GM15510 (cell line): ENCODE data around the gene LILRA5.

Source experiments
- POLR2A ChIP-seq: IDR thresholded peaks from 3 replicates; pipeline ENCODE4 v1.6.1; 2011; ENCODE audit warnings: borderline replicate concordance; ENCODE audit not compliant: insufficient read length; ENCODE audit errors: extremely low read depth

LILRA5 gene

DNA sequence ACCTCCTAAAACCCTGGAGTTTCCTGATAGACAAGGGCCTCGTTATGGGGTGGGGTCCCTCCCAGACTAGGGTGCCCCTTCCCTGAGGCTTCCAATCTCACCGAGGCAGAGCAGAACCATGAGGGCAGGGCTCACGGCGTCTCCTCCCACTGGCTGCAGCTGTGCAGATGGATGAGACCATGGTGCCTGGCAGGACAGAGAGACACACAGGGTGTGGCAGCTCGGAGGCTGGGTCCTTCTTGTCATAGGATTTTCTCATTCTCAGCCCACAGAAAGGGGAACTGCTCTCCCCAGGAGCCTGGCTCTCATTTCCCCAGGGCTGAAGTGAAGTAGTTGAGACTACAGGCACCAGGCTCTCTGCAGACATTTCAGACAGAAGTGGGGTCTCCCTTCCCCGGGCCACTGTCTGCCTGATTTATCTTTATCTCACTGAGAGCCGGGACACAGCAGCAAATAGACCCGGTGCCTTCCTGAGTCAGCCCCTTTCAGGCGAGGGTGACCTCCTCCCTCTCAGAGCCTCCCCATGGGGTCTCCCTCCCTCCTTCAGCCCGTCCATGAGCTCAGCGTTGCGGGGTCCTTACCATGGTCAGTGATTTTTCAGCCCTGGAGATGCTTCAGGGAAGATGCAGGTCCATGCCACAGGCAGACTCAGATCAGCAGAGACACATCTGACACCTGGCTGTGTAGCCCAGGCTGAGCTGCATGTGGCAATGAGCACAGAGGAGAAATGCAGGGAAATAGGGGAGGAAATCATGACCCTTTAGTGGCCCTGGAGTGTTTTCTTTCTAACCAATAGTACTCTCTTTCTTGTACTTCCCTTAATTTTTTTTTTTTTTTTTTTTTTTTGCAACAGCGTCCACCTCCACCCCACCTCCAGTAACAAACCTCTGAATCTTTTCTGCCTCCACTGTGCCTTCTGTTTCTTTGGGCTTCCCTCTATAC is at the start of gene LILRA5:
LILRA5 (minus strand) TSS at position 731 of the 942 bp plus-strand sequence; CDS start at position 584, 147 bp downstream.
- no peak for TF ChIP-seq POLR2A

DNA sequence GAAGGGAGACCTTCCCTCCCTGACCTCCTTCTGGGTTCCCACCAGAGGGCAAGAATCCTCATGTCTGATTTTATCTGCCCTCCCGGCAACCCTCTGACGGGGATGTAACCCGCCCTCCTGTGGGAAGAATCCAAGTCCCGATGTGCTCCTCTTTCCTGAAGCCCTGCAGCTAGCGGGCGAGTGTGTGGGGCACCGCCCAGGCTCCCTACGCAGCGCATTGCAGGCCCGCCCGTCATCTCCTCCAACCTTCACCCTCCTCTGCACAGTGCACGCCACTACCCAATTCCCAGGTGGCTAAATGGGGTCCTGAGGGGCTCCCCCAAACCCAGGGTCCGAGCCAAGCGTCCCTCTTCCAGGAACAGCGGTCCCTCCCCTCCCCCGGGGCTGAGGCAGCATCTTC is 44.4 kb upstream of the LILRA5 start:
- TF ChIP-seq POLR2A = no peak

DNA sequence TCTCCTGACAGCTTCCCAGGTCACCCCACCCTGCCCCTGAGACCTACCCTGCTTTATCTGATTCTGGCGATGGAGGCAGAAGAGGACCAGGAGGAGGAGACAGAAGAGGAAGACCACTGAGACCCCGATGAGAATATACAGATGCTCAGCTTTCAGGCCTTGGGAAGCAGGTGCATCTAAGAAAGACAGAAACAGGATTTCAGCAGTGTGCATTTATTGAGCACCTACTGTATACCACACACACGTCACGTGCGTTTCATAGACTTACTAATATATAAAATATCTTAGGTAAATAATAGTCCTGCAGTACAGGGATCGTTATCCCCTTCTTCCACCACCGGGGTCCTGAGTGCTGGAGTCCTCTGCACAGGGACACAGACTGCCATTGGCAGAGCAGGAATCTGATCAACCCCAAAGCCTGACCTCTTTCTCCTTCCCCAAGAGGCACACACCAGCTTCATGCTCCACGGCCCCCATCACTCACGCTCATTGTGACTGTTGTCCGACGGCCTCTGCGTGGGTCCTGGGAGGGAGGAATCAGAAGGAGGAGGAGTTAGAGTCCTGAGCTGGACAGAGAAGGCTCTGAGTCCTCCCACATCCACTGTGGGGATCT is 43.6 kb upstream of the LILRA5 start:
- TF ChIP-seq POLR2A = no peak

DNA sequence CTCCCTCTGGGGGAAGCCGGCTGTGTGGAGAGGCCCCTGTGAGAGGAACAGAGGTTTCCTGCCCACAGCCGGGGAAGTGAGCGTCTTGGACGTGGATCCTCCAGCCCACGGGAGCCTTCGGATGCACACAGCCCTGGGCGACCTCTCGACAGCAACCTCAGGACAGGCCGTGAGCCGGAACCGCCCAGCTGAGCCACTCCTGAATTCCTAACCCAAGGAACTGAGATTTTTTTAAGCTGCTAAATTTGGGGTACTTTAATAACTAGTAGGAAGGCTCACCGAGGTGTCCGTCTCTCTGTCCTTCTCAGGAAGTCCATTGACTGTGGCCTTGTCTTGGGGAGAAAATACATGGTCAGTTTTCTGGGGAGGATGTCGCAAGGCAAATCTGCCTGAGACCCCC is 42.7 kb upstream of the LILRA5 start:
- TF ChIP-seq POLR2A = no peak

DNA sequence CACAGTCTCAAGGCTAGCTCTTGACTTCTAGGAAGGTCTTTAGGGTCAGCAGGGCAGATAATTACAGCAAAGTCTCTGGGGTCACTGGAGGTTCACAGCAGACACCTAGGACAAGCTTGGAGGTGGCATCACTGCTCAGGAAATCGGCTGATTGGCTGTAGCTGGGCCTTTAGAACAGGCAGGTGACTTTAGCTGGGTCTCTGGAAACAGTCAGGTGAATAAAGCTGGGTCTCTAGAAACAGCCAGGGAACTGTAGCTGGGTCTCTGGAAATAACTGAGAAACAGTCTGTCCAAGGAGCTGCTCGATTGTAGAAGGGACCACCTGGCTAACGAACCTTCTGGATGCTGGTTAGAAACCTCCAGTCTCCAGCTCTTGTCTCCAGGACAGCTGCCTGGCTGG is 41.8 kb upstream of the LILRA5 start:
- TF ChIP-seq POLR2A = no peak

DNA sequence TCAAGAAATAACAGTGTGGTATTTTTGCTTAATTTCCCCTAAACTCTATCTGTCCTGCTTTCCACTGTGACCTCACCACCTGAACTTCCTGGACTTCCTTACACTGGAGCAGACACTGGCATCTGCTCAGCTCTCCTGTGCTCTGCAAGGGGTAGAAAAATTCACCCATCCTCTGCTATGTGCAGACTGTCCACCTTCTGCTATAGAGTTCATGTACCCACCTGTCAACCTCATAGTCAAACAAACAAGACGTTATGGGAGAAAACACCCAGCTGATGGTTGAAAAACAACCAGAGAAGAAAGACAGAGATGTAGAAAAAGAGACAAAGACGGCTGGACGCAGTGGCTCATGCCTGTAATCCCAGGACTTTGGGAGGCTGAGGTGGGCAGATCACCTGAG is 39.6 kb upstream of the LILRA5 start:
- no peak for TF ChIP-seq POLR2A

DNA sequence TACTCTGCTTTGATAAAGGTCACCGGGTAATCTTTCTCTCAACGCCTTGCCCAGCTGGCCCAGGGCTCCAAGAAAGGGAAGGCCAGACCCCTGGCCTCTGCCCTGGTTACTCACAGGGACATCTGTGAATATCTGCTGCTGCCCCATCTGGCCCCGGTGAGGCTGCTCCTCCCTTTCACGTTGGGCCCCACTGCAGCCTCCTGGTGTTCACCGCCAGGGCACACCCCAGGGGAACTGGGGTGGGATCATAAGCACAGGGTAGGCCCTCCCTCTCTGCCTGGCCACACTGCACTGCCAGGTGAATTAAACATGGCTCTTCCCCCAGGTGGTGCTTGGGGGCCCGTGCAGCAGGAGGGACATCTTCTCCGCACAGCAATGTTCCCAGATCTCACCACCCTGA is 39.1 kb upstream of the LILRA5 start:
- TF ChIP-seq POLR2A = no peak

DNA sequence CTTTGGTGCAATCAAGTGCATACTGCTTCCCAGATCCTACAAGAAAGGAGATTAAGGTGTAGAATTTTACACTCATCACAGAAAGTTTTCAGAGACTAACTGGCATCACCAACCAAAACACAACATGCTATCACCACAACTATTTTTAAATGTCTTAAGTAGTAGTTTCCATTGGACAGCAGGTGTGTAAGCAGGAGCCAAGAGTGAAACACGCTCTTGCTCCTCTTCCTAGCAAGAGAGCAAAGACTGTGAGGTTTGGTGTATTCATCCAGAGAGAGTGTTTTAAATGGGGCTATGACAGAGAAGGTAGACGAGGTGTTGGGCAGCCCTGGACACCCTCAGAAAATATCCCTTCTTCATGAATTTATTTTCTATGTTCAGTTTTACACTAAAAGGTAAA is 38.5 kb upstream of the LILRA5 start:
- TF ChIP-seq POLR2A = no peak

DNA sequence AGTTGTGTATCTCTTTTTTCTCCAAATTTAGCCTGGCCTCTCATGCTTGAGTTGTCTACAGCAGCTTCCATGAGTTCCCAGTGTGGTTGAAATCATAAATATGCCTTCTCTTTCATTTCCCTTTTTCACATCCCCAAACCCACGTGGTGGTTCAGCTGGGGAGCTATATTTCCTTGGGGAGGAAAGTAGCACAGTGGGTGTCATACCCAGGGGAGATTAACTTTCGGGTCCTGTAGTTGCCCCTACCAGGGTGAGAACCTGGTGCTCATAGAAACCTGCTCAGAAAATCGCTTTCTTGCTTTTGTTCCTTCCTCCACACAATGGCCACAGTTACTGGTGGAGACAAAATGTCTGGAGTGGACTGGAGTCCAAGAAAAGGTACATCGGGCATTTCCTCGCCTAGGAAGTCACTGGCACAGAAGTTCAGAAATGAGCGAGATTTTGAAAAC is 33.0 kb upstream of the LILRA5 start:
- TF ChIP-seq POLR2A = no peak

DNA sequence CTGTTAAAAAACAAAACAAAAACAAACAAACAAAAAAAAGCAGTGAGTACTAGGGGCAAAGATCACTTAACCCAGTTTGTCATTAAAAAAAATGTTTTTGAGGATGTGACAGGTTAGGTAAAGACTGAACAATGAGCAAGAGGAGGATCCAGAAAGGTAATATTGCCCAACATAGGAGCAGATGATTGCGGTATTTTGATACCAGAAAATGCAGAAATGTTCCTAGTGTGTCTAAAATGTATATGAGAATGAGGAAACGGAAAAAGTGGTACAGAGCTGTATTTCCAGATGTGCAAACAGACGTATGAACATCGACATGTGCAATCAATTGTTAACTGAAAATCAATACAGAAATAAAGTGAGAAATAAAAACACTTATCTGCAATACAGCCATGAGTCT is 30.9 kb upstream of the LILRA5 start:
- TF ChIP-seq POLR2A = no peak

DNA sequence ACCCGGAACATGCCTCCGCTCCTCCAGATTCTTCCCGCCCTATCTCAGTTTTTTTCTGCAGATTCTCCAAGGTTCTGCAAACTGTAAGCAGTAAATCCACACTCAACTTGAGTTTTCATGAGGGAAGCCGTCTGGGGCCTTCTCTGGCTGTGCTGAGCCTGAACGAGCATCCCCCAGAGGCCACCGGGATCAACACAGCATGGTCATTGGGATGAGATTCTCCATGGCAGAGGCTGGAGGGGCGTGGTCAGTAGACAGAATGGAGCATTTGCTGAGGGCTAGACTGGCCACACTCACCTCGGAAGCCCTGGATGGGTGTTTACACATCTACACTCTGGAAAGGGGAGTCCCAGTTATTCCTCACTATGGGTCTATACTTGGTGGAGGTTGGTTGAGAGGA is 28.3 kb upstream of the LILRA5 start:
- no peak for TF ChIP-seq POLR2A

DNA sequence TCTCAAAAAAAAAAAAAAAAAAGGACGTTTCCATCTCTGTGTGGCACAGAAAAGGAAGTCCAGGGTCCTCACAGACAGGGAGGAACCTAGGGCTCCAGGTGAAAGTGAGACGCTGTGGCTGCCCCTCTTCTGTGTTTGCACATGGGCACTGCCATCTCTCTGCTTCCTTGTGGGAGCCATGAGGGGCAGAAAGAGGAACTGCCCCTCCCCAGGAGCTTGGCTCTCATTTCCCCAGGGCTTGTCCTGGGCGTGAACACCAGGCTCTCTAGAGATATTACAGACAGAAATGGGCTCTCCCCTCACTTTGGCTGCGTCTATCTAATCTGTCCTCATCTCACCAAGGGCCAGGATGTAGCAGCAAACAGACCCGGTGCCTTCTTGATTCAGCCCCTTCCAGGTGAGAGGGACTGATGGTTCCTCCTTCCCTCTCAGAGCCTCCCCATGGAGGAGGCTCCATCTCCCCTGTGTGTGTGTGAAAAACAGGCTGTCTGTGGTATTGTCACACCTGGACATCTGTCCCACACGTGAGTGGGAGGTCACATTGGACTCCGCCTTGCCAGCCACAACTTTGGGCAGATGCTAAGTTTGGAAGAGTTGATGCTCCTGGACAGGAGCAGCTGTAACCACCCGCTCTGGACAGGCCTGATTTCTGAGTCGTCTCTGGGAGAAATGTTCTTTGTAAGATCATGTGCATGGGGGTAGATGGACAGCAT is 26.8 kb upstream of the LILRA5 start:
- no peak for TF ChIP-seq POLR2A

DNA sequence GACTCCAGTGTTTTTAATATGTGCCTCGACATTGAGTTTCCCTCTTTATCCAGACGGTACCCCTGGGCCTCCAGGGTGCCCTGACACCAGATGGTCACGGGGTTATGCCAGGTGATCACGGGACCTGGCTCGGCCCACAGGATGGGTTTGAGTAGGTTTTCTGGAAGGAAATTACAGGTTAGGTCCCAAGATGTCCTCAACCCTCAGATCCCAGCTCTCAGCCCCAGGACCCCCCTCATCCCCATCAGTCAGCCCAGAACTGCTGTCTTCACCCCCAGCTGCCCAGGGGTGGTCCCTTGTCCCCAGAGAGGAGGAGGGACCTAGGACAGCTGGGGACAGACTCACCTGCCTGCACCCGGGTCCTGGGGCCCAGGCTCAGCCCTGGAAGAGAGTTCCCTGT is 25.6 kb upstream of the LILRA5 start:
- TF ChIP-seq POLR2A = no peak

DNA sequence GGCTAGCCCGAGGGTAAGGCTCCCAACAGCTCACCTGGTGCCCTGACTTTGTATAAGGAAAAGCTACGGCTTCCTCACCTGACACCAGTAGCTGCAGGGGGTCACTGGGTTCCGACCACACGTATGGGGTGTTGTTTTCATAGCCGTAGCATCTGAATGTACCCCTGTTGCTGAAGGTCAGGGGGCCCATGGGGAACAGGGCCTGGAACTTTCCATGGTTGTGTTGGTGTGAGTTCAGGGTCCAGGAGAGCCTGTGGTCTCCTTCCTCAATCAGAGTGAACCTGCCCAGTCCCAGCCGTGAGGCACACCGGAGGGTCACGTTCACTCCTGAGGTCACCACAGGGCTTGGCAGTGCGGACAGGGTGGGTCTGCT is 24.9 kb upstream of the LILRA5 start:
- no peak for TF ChIP-seq POLR2A

DNA sequence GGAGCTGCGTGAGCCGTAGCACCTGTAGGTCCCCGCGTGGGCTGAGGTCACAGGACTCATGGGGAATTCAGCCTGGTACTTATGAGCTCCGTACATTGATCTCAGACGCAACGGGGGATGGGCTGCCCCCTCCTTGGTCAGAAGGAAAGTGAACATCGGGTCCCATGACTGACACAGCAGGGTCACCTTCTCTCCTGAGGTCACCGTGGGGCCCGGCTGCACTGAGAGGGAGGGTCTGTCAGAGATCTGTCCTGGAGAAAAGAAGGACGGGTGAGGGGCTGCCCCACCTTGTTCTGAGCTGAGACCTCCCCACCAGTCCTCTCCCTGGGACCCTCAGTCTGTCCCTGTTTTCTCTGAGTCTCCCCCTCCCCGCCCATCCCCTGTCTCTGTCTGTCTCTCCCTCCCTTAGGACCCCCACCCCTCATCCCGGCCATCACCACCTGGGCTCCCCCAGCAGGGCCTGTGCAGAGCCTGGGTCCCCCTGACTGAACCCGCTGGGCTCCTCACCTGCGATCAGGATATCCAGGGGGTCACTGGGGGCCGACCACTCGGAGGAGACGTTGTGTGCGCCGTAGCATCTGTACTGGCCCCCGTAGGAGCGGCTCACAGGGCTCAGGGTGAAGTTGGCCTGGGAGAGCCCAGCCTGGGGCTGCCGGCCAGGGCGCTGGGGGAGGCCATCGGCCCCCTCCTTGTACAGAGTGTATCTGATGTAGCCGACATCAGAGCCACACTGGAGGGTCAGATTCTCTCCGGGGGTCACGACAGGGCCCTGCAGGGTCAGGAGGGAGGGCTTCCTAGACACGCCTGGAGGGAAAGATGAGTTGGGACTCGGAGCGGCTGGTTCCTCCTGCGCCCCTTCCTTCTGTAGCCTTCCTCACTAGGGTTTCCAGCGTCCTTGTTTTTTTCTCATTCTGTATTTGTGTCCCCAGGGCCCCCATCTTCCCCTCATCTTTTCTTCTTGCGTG is 24.2 kb upstream of the LILRA5 start:
- no peak for TF ChIP-seq POLR2A
